AG09309 (cell line): ENCODE data around the gene C19orf73.
A peak's percentile ranks its signal among the peaks of the same experiment; 100 is the strongest.

Source experiments
- DNase-seq: peaks from one replicate; pipeline ENCODE4 v3.0.0-alpha.2; 2010; ENCODE audit warnings: low read depth
- H3K4me3 ChIP-seq: 2 replicates; pipeline ENCODE4 v1.5.1; 2011; ENCODE audit warnings: mild to moderate bottlenecking, low read depth, low read length, moderate library complexity; ENCODE audit not compliant: control insufficient read depth
- TF ChIP-seq, protein P1 (sequence below): IDR thresholded peaks from 2 replicates; pipeline ENCODE4 v1.5.1; 2011; ENCODE audit warnings: mild to moderate bottlenecking, low read depth, low read length, inconsistent platforms; ENCODE audit not compliant: insufficient read depth, control insufficient read depth; ENCODE audit errors: missing control alignments

C19orf73 gene

DNA sequence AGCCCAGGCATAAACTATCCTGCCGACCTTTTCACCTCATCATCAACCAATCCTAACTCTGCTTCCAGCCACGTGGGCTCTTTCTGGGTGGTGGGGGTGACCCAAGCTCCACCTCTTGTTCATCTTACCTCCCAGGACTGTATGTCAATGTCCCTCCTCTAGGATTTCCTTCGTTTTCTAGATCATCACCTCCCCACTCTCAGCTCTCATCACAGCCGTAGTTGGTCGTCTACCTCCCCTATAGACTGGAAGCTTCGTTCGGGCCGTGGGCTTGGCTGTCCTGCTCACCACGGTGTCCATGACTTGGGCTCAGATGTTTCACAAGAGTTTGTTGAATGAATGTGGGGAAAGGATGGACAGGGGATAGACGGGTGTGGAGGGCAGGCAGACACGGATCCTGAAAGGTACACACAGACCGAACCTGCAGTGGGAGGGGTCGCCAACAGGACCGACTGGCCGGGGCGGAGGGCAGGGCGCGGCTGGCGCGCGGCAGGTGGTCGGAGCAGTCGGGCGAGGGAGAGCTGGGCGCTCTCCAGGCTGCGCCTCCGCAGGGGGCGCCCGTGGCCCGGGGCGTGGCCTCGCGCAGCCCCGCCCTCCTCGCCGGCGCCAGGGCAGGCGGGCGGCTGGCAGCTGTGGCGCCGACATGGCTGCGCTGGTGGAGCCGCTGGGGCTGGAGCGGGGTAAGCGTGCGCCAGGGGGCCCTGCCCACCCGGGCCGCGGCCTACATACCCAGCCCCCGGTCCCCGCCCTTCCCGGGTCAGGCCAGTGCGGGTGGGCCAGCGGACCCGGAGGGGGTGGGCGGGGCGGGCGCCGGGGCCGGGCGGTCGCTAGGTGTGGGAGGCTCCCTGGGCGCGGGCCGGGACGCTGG lies 4.9 kb downstream of the C19orf73 start, which contains the start of gene LIN7B:
LIN7B (plus strand) TSS at position 609 of the 868 bp plus-strand sequence; CDS start at position 644, 35 bp downstream.
- TF ChIP-seq, protein P1, sequence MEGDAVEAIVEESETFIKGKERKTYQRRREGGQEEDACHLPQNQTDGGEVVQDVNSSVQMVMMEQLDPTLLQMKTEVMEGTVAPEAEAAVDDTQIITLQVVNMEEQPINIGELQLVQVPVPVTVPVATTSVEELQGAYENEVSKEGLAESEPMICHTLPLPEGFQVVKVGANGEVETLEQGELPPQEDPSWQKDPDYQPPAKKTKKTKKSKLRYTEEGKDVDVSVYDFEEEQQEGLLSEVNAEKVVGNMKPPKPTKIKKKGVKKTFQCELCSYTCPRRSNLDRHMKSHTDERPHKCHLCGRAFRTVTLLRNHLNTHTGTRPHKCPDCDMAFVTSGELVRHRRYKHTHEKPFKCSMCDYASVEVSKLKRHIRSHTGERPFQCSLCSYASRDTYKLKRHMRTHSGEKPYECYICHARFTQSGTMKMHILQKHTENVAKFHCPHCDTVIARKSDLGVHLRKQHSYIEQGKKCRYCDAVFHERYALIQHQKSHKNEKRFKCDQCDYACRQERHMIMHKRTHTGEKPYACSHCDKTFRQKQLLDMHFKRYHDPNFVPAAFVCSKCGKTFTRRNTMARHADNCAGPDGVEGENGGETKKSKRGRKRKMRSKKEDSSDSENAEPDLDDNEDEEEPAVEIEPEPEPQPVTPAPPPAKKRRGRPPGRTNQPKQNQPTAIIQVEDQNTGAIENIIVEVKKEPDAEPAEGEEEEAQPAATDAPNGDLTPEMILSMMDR: peak; percentile 18
- no peak for DNase-seq
- peak within 1 kb of the TSS; percentile 67 for H3K4me3 ChIP-seq

DNA sequence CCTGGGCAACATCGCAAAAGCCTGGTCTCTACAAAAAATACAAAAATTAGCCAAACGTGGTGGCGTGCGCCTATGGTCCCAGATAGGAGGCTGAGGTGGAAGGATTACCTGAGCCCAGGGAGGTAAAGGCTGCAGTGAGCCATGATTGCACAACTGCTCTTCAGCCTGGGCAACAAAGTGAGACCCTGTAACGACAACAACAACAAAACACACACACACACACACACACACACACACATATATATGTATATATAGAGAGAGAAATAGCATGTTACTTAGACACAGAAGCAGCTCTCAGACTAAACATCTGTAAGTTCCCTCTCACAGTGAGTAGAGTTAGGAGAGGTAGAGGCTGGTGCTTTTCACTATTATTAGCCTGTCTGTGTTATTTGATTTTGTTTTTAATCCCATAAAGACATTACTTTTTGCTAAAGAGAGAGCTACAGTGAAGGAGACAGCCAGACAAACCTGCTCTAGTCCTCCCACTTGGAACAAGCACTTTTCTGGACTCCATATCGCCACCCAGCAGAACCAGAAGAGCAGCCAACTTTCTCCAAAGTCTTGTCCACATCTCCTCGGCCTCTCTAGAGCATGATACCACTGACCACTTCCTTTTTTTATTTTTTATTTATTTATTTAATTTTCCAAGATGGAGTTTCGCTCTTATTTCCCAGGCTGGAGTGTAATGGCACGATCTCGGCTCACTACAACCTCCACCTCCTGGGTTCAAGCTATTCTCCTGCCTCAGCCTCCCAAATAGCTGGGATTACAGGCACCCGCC lies 7.5 kb downstream of the C19orf73 start:
- H3K4me3 ChIP-seq: no peak overlapping the region
- no peak for DNase-seq
- TF ChIP-seq, protein P1: no peak

- TF ChIP-seq, protein P1: no peak
- no peak for DNase-seq
- no peak overlapping the region for H3K4me3 ChIP-seq
These were observed 8.4 kb downstream of the C19orf73 start for GRCh38 chr19:49110567-49110966.

GRCh38 chr19:49109569-49110233 lies 9.2 kb downstream of the C19orf73 start:
- TF ChIP-seq, protein P1: no peak
- no peak for DNase-seq
- no peak overlapping the region for H3K4me3 ChIP-seq

GRCh38 chr19:49109051-49109450 lies 9.9 kb downstream of the C19orf73 start:
- TF ChIP-seq, protein P1: no peak
- no peak for DNase-seq
- no peak overlapping the region for H3K4me3 ChIP-seq
